ENCODE measurements around the gene MAP2K6.

The MAP2K6 gene

GRCh38 chr17:69501591-69502468, 87.3 kb downstream of the MAP2K6 start:
- H3K27ac ChIP-seq (ENCODE audit: low read length): peak overlapping the region; percentile 30
- H3K4me1 ChIP-seq (ENCODE audit: control insufficient read depth, low read depth, low read length): peaks cover 39% of the 10 kb centered on the region
- no peaks in the 10 kb centered on the region for H3K36me3 ChIP-seq (ENCODE audit: control insufficient read depth, low read depth, low read length)
- peak overlapping the region; percentile 34 for H3K4me3 ChIP-seq (ENCODE audit: low read length)
- H3K9me3 ChIP-seq (ENCODE audit: control insufficient read depth, low read depth, low read length): no peaks in the 10 kb centered on the region
- H3K9ac ChIP-seq (ENCODE audit: low read length): peak overlapping the region; percentile 40
- no peaks in the 10 kb centered on the region for H3K27me3 ChIP-seq (ENCODE audit: control insufficient read depth, insufficient read depth, low read length)

- Histone ChIP-seq H3K4me3 (ENCODE audit: low read length) (no peak overlapping the region), H3K9ac (ENCODE audit: low read length) (no peak overlapping the region), H3K27me3 (ENCODE audit: control insufficient read depth, insufficient read depth, low read length) (no peaks in the 10 kb centered on the region), H3K4me1 (ENCODE audit: control insufficient read depth, low read depth, low read length) (peaks cover 29% of the 10 kb centered on the region), H3K9me3 (ENCODE audit: control insufficient read depth, low read depth, low read length) (no peaks in the 10 kb centered on the region), H3K27ac (ENCODE audit: low read length) (no peak overlapping the region), H3K36me3 (ENCODE audit: control insufficient read depth, low read depth, low read length) (no peaks in the 10 kb centered on the region)
These were observed 89.2 kb downstream of the MAP2K6 start for GRCh38 chr17:69503711-69504110.

- Histone ChIP-seq H3K36me3 (ENCODE audit: control insufficient read depth, low read depth, low read length) (no peaks in the 10 kb centered on the region), H3K27ac (ENCODE audit: low read length) (no peak overlapping the region)
These were observed 91.2 kb downstream of the MAP2K6 start for GRCh38 chr17:69505740-69506139.

GRCh38 chr17:69506489-69506888, 92.0 kb downstream of the MAP2K6 start:
- H3K9me3 ChIP-seq (ENCODE audit: control insufficient read depth, low read depth, low read length): no peaks in the 10 kb centered on the region
- no peaks in the 10 kb centered on the region for H3K27me3 ChIP-seq (ENCODE audit: control insufficient read depth, insufficient read depth, low read length)
- H3K27ac ChIP-seq (ENCODE audit: low read length): no peak overlapping the region
- H3K4me1 ChIP-seq (ENCODE audit: control insufficient read depth, low read depth, low read length): peaks cover 21% of the 10 kb centered on the region
- H3K36me3 ChIP-seq (ENCODE audit: control insufficient read depth, low read depth, low read length): no peaks in the 10 kb centered on the region
- H3K4me3 ChIP-seq (ENCODE audit: low read length): no peak overlapping the region
- H3K9ac ChIP-seq (ENCODE audit: low read length): no peak overlapping the region

More at GRCh38 chr17:69505740-69506139, 91.2 kb downstream of the MAP2K6 start:
- no peaks in the 10 kb centered on the region for H3K9me3 ChIP-seq (ENCODE audit: control insufficient read depth, low read depth, low read length)
- no peak overlapping the region for H3K9ac ChIP-seq (ENCODE audit: low read length)
- H3K27me3 ChIP-seq (ENCODE audit: control insufficient read depth, insufficient read depth, low read length): no peaks in the 10 kb centered on the region
- H3K4me1 ChIP-seq (ENCODE audit: control insufficient read depth, low read depth, low read length): peaks cover 28% of the 10 kb centered on the region
- H3K4me3 ChIP-seq (ENCODE audit: low read length): no peak overlapping the region

GRCh38 chr17:69508814-69509213, 94.3 kb downstream of the MAP2K6 start:
- H3K4me1 ChIP-seq (ENCODE audit: control insufficient read depth, low read depth, low read length): peaks cover 4% of the 10 kb centered on the region
- no peaks in the 10 kb centered on the region for H3K9me3 ChIP-seq (ENCODE audit: control insufficient read depth, low read depth, low read length)
- no peak overlapping the region for H3K9ac ChIP-seq (ENCODE audit: low read length)
- H3K4me3 ChIP-seq (ENCODE audit: low read length): no peak overlapping the region
- no peaks in the 10 kb centered on the region for H3K27me3 ChIP-seq (ENCODE audit: control insufficient read depth, insufficient read depth, low read length)
- no peak overlapping the region for H3K27ac ChIP-seq (ENCODE audit: low read length)
- no peaks in the 10 kb centered on the region for H3K36me3 ChIP-seq (ENCODE audit: control insufficient read depth, low read depth, low read length)

GRCh38 chr17:69511250-69511649, 96.8 kb downstream of the MAP2K6 start:
- no peaks in the 10 kb centered on the region for H3K9me3 ChIP-seq (ENCODE audit: control insufficient read depth, low read depth, low read length)
- H3K27me3 ChIP-seq (ENCODE audit: control insufficient read depth, insufficient read depth, low read length): no peaks in the 10 kb centered on the region
- H3K36me3 ChIP-seq (ENCODE audit: control insufficient read depth, low read depth, low read length): no peaks in the 10 kb centered on the region
- no peak overlapping the region for H3K4me3 ChIP-seq (ENCODE audit: low read length)
- no peak overlapping the region for H3K27ac ChIP-seq (ENCODE audit: low read length)
- no peaks in the 10 kb centered on the region for H3K4me1 ChIP-seq (ENCODE audit: control insufficient read depth, low read depth, low read length)
- H3K9ac ChIP-seq (ENCODE audit: low read length): no peak overlapping the region

- H3K9me3 ChIP-seq (ENCODE audit: control insufficient read depth, low read depth, low read length): no peaks in the 10 kb centered on the region
- no peaks in the 10 kb centered on the region for H3K27me3 ChIP-seq (ENCODE audit: control insufficient read depth, insufficient read depth, low read length)
- no peak overlapping the region for H3K27ac ChIP-seq (ENCODE audit: low read length)
- no peak overlapping the region for H3K9ac ChIP-seq (ENCODE audit: low read length)
- H3K4me3 ChIP-seq (ENCODE audit: low read length): no peak overlapping the region
- no peaks in the 10 kb centered on the region for H3K4me1 ChIP-seq (ENCODE audit: control insufficient read depth, low read depth, low read length)
- H3K36me3 ChIP-seq (ENCODE audit: control insufficient read depth, low read depth, low read length): no peaks in the 10 kb centered on the region
These were observed 98.4 kb downstream of the MAP2K6 start for GRCh38 chr17:69512946-69513345.

- Histone ChIP-seq H3K9ac (ENCODE audit: low read length) (no peak overlapping the region), H3K27ac (ENCODE audit: low read length) (no peak overlapping the region), H3K36me3 (ENCODE audit: control insufficient read depth, low read depth, low read length) (peaks cover 12% of the 10 kb centered on the region), H3K4me3 (ENCODE audit: low read length) (no peak overlapping the region), H3K27me3 (ENCODE audit: control insufficient read depth, insufficient read depth, low read length) (no peaks in the 10 kb centered on the region), H3K4me1 (ENCODE audit: control insufficient read depth, low read depth, low read length) (no peaks in the 10 kb centered on the region), H3K9me3 (ENCODE audit: control insufficient read depth, low read depth, low read length) (no peaks in the 10 kb centered on the region)
These were observed 101.7 kb downstream of the MAP2K6 start for GRCh38 chr17:69516225-69516624.

- Histone ChIP-seq H3K4me1 (ENCODE audit: control insufficient read depth, low read depth, low read length) (no peaks in the 10 kb centered on the region), H3K27ac (ENCODE audit: low read length) (no peak overlapping the region), H3K9ac (ENCODE audit: low read length) (no peak overlapping the region), H3K36me3 (ENCODE audit: control insufficient read depth, low read depth, low read length) (peaks cover 13% of the 10 kb centered on the region), H3K27me3 (ENCODE audit: control insufficient read depth, insufficient read depth, low read length) (no peaks in the 10 kb centered on the region), H3K4me3 (ENCODE audit: low read length) (no peak overlapping the region), H3K9me3 (ENCODE audit: control insufficient read depth, low read depth, low read length) (no peaks in the 10 kb centered on the region)
These were observed 102.4 kb downstream of the MAP2K6 start for GRCh38 chr17:69516911-69517310.

GRCh38 chr17:69518951-69519350, 104.5 kb downstream of the MAP2K6 start:
- no peak overlapping the region for H3K27ac ChIP-seq (ENCODE audit: low read length)
- H3K9ac ChIP-seq (ENCODE audit: low read length): no peak overlapping the region
- H3K4me3 ChIP-seq (ENCODE audit: low read length): no peak overlapping the region
- peaks cover 13% of the 10 kb centered on the region for H3K36me3 ChIP-seq (ENCODE audit: control insufficient read depth, low read depth, low read length)
- H3K9me3 ChIP-seq (ENCODE audit: control insufficient read depth, low read depth, low read length): no peaks in the 10 kb centered on the region
- H3K4me1 ChIP-seq (ENCODE audit: control insufficient read depth, low read depth, low read length): no peaks in the 10 kb centered on the region
- H3K27me3 ChIP-seq (ENCODE audit: control insufficient read depth, insufficient read depth, low read length): no peaks in the 10 kb centered on the region

- Histone ChIP-seq H3K36me3 (ENCODE audit: control insufficient read depth, low read depth, low read length) (peaks cover 24% of the 10 kb centered on the region), H3K27me3 (ENCODE audit: control insufficient read depth, insufficient read depth, low read length) (no peaks in the 10 kb centered on the region), H3K27ac (ENCODE audit: low read length) (no peak overlapping the region), H3K9ac (ENCODE audit: low read length) (no peak overlapping the region), H3K4me1 (ENCODE audit: control insufficient read depth, low read depth, low read length) (no peaks in the 10 kb centered on the region), H3K9me3 (ENCODE audit: control insufficient read depth, low read depth, low read length) (no peaks in the 10 kb centered on the region), H3K4me3 (ENCODE audit: low read length) (no peak overlapping the region)
These were observed 108.9 kb downstream of the MAP2K6 start for GRCh38 chr17:69523244-69523861.

GRCh38 chr17:69524854-69525253, 110.4 kb downstream of the MAP2K6 start:
- Histone ChIP-seq H3K27ac (ENCODE audit: low read length) (no peak overlapping the region), H3K4me1 (ENCODE audit: control insufficient read depth, low read depth, low read length) (no peaks in the 10 kb centered on the region), H3K36me3 (ENCODE audit: control insufficient read depth, low read depth, low read length) (peaks cover 24% of the 10 kb centered on the region), H3K9me3 (ENCODE audit: control insufficient read depth, low read depth, low read length) (no peaks in the 10 kb centered on the region), H3K9ac (ENCODE audit: low read length) (no peak overlapping the region), H3K27me3 (ENCODE audit: control insufficient read depth, insufficient read depth, low read length) (no peaks in the 10 kb centered on the region), H3K4me3 (ENCODE audit: low read length) (no peak overlapping the region)
